ENCODE results near the gene BMP8A.
"Not testable (repeated sequence)": the region's sequence is repeated elsewhere in the genome, so short reads cannot be mapped to it uniquely, and the experiment has no call there.

BMP8A gene

GRCh38 chr1:39491146-39491921 is at the start of gene BMP8A:
Gene BMP8A, plus strand, starts transcription at chr1:39491636. Its CDS starts 356 bp downstream, at chr1:39491992.
- DNase-seq = peak in 35 of 42 donors; percentile 29 to 79 (median 49)
- intact Hi-C loops (cut with DNase I) = no loop called here

DNA sequence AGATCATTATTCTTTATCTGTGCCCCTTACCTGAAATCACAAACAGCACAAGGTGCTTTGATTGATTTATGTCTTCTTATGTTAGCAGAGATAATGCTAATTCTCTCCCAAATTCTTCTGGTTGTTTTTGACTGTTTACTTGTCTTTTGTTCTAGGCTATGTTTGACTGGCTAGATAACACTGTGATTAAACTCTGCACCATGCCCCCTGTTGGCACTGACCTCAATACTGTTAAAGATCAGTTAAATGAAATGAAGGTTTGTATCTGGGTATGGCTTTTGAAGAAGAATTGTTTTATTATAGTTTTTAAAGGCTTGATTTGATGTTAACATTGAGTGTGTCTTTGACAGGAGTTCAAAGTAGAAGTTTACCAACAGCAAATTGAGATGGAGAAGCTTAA is 49.6 kb upstream of the BMP8A start:
- intact Hi-C loops (cut with DNase I) = no loop called here
- DNase-seq = no peak

- DNase-seq = no peak
- intact Hi-C loops (cut with DNase I) = no loop called here
Measured at GRCh38 chr1:39445573-39445972, 45.9 kb upstream of the BMP8A start.

GRCh38 chr1:39446986-39447567 is 44.4 kb upstream of the BMP8A start:
- intact Hi-C loops (cut with DNase I) = no loop called here
- DNase-seq = no peak

GRCh38 chr1:39450041-39450440 is 41.4 kb upstream of the BMP8A start:
- intact Hi-C loops (cut with DNase I); DNase-seq: not testable (repeated sequence)

DNA sequence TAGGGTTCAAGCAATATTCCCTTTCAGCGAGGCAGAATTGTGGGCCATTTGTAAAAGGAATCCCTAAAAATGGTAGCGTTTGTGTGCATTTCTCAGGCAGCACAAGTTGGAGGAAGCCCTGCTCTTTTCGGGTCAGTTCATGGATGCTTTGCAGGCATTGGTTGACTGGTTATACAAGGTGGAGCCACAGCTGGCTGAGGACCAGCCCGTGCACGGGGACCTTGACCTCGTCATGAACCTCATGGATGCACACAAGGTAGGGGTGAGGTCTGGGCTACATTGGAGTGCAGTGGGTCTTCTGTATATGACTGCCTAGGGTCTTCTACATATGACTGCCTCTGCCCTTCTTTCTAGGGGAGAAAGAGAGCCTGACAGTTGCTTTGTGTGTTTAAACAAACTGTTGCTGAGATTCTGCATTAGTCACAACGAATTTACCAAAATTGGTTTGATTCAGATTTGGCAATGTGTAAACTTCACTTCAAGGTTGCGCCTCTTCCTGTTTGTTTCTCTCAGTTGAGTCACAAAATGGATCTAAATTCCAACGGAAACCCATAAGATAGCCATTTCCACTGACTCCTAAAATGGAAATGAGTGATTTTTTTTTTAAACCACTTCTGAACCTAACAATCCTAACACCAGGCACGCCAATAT is 40.4 kb upstream of the BMP8A start:
- DNase-seq = no peak
- intact Hi-C loops (cut with DNase I) = no loop called here

DNA sequence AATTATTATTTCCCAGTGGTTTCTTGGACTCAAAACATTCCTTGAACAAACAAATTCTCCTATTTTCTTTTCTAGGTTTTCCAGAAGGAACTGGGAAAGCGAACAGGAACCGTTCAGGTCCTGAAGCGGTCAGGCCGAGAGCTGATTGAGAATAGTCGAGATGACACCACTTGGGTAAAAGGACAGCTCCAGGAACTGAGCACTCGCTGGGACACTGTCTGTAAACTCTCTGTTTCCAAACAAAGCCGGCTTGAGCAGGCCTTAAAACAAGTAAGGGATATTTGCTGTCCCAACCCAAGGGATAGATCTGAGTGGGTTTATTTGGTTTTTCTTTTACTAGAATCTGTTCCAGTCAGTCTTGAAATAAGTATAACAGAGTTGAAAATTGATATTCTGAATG is 39.4 kb upstream of the BMP8A start:
- peak in 4 of 42 donors; percentile 8 to 28 (median 16) for DNase-seq
- intact Hi-C loops (cut with DNase I) = no loop called here

DNA sequence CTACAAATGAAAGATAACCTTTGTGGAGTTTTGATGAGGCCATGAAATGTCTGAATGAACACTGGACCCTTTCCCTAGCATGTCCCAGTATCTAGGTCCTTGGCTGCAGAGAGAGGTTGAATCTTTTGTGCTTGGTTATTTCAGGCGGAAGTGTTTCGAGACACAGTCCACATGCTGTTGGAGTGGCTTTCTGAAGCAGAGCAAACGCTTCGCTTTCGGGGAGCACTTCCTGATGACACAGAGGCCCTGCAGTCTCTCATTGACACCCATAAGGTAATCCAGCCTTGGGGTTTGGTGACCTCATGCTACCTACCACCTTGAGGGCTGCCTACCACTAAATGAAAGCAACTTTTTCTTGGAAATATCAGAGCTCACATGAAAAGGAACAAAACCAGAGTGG is 38.9 kb upstream of the BMP8A start:
- no peak for DNase-seq
- intact Hi-C loops (cut with DNase I) = no loop called here

GRCh38 chr1:39453603-39454002 is 37.8 kb upstream of the BMP8A start:
- intact Hi-C loops (cut with DNase I) = no loop called here
- DNase-seq = peak in 15 of 42 donors; percentile 7 to 75 (median 34)

GRCh38 chr1:39458991-39459390 is 32.4 kb upstream of the BMP8A start:
- intact Hi-C loops (cut with DNase I) = no loop called here
- DNase-seq = peak in 27 of 42 donors; percentile 14 to 76 (median 32)

DNA sequence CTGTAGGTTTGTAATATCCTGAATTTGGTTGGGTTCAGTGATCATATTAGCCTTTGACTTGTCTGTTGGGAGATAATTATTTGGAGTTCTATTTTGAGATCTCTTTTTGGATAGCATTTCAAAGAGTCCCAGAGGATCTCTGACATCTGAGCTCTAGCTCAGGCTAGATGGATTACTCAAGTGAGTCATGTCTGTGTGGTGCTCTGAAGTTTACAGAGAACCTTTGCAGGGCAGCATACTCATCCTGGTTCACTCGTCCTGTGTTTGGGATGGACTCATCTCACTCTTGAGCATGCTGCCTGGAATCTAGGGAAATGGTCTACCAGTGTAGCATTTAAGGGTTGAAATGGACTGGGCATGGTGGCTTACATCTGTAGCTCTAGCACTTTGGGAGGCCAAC is 29.4 kb upstream of the BMP8A start:
- no peak for DNase-seq
- intact Hi-C loops (cut with DNase I) = no loop called here

DNA sequence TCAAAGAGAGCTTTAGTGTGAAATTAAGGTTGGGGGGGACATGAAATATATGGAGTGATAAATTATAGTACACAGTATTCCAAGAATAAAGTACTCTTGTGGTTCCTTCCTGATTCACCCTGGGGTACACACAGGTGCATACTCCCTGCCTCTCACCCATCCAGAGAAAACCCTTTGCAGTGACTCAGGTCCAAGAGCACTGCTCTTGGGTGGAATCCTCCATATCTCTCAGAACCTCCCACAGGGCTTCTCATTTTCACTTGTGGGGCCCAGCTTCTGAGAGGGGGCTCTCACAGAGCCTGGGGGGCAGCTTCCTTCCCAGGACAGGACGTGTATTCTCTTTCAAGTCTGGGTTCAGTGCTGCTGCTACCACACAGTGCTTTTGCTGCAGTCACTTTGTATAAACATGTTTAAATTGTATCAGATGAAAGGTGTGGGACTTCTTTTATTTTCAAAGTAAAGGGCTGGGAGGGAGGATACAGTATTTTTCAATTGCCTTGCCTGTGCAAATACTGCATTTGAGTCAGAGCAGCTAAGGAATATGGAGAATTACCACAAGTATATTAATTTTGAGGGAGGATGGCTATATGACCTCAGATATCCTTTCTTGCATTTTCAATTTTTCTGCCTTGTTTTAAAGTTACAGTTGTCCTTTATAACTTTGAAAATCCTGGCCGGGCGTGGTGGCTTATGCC is 24.9 kb upstream of the BMP8A start:
- intact Hi-C loops (cut with DNase I) = no loop called here
- no peak for DNase-seq

- intact Hi-C loops (cut with DNase I); DNase-seq: not testable (repeated sequence)
Measured at GRCh38 chr1:39467108-39467720, 24.2 kb upstream of the BMP8A start.

DNA sequence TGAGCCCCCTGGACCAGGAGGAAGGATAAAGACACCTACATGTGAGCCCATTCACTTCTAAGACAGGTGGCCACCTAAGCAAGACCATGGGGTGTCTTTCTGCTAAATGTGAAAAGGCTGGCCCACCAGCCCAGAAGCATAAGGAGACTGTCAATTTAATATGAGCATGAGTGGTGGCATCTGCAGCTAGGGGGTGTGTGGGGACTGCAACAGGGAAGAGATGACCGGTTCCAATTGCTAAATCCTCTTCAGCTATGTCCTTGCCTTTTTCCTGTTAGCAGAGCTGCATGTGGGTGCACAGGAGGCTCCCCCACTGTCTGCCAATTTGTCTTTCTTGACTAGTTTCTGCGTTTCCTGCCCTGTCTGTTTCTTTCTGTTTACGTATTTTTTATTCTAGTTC is 22.3 kb upstream of the BMP8A start:
- no peak for DNase-seq
- intact Hi-C loops (cut with DNase I) = no loop called here

- intact Hi-C loops (cut with DNase I) = no loop called here
- no peak for DNase-seq
Measured at GRCh38 chr1:39470040-39470439, 21.4 kb upstream of the BMP8A start.

- no peak for DNase-seq
- intact Hi-C loops (cut with DNase I) = no loop called here
Measured at GRCh38 chr1:39472826-39473225, 18.6 kb upstream of the BMP8A start.

GRCh38 chr1:39473324-39473723 is 18.1 kb upstream of the BMP8A start:
- intact Hi-C loops (cut with DNase I) = no loop called here
- no peak for DNase-seq

GRCh38 chr1:39474810-39475209 is 16.6 kb upstream of the BMP8A start:
- no peak for DNase-seq

DNA sequence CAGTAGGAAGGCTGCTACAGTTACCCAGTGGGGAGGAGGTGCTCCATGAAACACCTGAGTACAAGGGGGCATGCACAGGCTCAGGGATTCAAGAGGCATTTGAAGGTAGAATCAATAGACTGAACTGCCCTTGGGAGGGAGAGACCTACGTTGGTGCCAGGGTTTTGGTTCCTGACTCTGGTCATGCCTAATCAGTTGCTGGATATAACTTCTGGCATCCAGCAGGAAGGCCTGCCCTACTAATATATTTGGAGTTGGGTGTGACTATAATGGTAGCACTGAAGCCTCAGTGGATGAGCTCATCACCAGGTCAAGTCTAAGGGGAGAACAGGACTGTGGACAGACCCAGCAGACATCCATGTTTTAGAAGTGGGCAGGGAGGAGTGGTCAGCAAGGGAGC is 15.9 kb upstream of the BMP8A start:
- intact Hi-C loops (cut with DNase I); DNase-seq: not testable (repeated sequence)

More at GRCh38 chr1:39474810-39475209, 16.6 kb upstream of the BMP8A start:
- intact Hi-C loops (cut with DNase I) = no loop called here
